HEK293 (cell line): ENCODE results near the gene SERGEF.

Source experiments
- ZBTB8A ChIP-seq: fragments of 450-650 bp; formaldehyde crosslinking; IDR thresholded peaks from 2 replicates; pipeline ENCODE4 v1.5.1; 2016; ENCODE audit warnings: missing biosample characterization, missing genetic modification characterization
- ZNF184 ChIP-seq: fragments of 450-650 bp; IDR thresholded peaks from 2 replicates; pipeline ENCODE4 v1.5.1; 2018; ENCODE audit warnings: missing biosample characterization, mild to moderate bottlenecking, missing genetic modification characterization
- ZNF544 ChIP-seq: fragments of 450-650 bp; formaldehyde crosslinking; IDR thresholded peaks from 2 replicates; pipeline ENCODE4 v1.5.0; 2017; ENCODE audit warnings: missing biosample characterization, missing genetic modification characterization
- ZNF600 ChIP-seq: fragments of 450-650 bp; formaldehyde crosslinking; IDR thresholded peaks from 2 replicates; pipeline ENCODE4 v1.5.1; 2016; ENCODE audit warnings: missing biosample characterization, missing genetic modification characterization
- ZNF670 ChIP-seq: fragments of 450-650 bp; formaldehyde crosslinking; IDR thresholded peaks from 2 replicates; pipeline ENCODE4 v1.5.1; 2016; ENCODE audit warnings: missing biosample characterization, missing genetic modification characterization, low read depth
- ZNF747 ChIP-seq: fragments of 450-650 bp; formaldehyde crosslinking; IDR thresholded peaks from 2 replicates; pipeline ENCODE4 v1.5.1; 2016; ENCODE audit warnings: missing biosample characterization, missing genetic modification characterization
- TF ChIP-seq, protein P1 (sequence below): fragments of 450-650 bp; formaldehyde crosslinking; IDR thresholded peaks from 2 replicates; pipeline ENCODE4 v1.5.1; 2016; ENCODE audit warnings: missing biosample characterization, missing genetic modification characterization

DNA sequence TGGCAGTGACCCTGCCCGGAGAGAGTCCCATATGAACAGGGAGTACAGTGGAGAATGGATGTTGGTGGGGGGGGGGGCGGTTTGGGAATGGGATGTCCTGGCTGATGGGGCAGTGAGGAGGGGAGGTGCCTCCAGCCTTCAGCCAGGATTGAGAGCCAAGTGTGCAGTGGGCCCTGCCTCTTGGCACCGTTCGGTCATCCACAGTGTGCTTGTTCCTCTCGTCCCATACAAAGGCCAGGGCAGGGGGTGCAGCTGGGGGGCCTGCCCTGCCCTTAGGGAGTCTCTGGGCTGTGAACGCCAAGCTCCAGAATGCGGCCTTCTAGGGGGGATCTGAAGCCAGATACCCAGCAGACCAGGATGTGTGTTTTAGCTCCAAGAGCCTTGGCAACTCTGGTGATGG is 244.3 kb downstream of the SERGEF start:
- no peak for TF ChIP-seq ZBTB8A (tag by site-specific recombination)
- no peak for TF ChIP-seq ZNF184 (tag by site-specific recombination)
- TF ChIP-seq ZNF670 (tag by site-specific recombination), result no peak
- TF ChIP-seq ZNF600 (tag by site-specific recombination), result no peak
- TF ChIP-seq, protein P1, sequence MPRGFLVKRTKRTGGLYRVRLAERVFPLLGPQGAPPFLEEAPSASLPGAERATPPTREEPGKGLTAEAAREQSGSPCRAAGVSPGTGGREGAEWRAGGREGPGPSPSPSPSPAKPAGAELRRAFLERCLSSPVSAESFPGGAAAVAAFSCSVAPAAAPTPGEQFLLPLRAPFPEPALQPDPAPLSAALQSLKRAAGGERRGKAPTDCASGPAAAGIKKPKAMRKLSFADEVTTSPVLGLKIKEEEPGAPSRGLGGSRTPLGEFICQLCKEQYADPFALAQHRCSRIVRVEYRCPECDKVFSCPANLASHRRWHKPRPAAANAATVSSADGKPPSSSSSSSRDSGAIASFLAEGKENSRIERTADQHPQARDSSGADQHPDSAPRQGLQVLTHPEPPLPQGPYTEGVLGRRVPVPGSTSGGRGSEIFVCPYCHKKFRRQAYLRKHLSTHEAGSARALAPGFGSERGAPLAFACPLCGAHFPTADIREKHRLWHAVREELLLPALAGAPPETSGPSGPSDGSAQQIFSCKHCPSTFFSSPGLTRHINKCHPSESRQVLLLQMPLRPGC (tag by site-specific recombination), result no peak
- TF ChIP-seq ZNF544 (tag by site-specific recombination), result no peak
- TF ChIP-seq ZNF747 (tag by site-specific recombination), result no peak
